ENCODE results near the gene NAPEPLD.

- TF ChIP-seq CTCF (optimal IDR thresholded peaks at IDR 0.05 in 1 of 3, IDR thresholded peaks at IDR 0.05 in 1 of 3, conservative IDR thresholded peaks at IDR 0.05 in 1 of 3; ENCODE audit: extremely low read depth in 1 of 3, insufficient read depth in 2 of 3, low read length in 3 of 3) (no peak), EZH2 (IDR thresholded peaks at IDR 0.05; ENCODE audit: low read length) (no peak)
These were observed 34.3 kb downstream of the NAPEPLD start for GRCh38 chr7:103114576-103115008.
